Endodermal cell (in vitro differentiated cells): ENCODE measurements around the gene HNRNPUL1. TPM values are rescaled to one million over a fixed set of nuclear protein-coding genes. Genes with fewer than 3 reads are reported as not detected.

Source experiments
- DNase-seq: peaks from one replicate; pipeline ENCODE4 v3.0.0-alpha.2; 2017
- H3K27ac ChIP-seq: 2 replicates; pipeline ENCODE4 v1.5.1; 2013; ENCODE audit warnings: mild to moderate bottlenecking, low read depth, low read length, moderate library complexity
- H3K27me3 ChIP-seq: 2 replicates; pipeline ENCODE4 v1.6.1; 2013; ENCODE audit warnings: mild to moderate bottlenecking, low read length, moderate library complexity; ENCODE audit not compliant: insufficient read depth, control insufficient read depth, poor library complexity, severe bottlenecking
- H3K36me3 ChIP-seq: 2 replicates; pipeline ENCODE4 v1.7.0; 2013; ENCODE audit warnings: mild to moderate bottlenecking, low read length, moderate library complexity; ENCODE audit not compliant: control insufficient read depth, insufficient read depth
- H3K4me1 ChIP-seq: one replicate; pipeline ENCODE4 v1.7.0; 2013; ENCODE audit warnings: low read length; ENCODE audit not compliant: control insufficient read depth, insufficient read depth
- H3K4me3 ChIP-seq: 2 replicates; pipeline ENCODE4 v1.5.1; 2013; ENCODE audit warnings: mild to moderate bottlenecking, low read length, moderate library complexity
- H3K9ac ChIP-seq: 2 replicates; pipeline ENCODE4 v1.6.1; 2013; ENCODE audit warnings: mild to moderate bottlenecking, low read length, moderate library complexity; ENCODE audit not compliant: poor library complexity, severe bottlenecking; ENCODE audit errors: extremely low read depth
- H3K9me3 ChIP-seq: 2 replicates; pipeline ENCODE4 v1.6.1; 2013; ENCODE audit warnings: mild to moderate bottlenecking, low read length, moderate library complexity; ENCODE audit not compliant: control insufficient read depth
- H3K27ac Mint-ChIP-seq: 2 replicates; pipeline ENCODE4 v1.8.0; 2020; ENCODE audit warnings: mixed read lengths
- H3K27me3 Mint-ChIP-seq: 2 replicates; pipeline ENCODE4 v1.8.0; 2021; ENCODE audit warnings: mild to moderate bottlenecking, mixed read lengths; ENCODE audit not compliant: insufficient read depth
- H3K36me3 Mint-ChIP-seq: 2 replicates; pipeline ENCODE4 v1.8.0; 2020; ENCODE audit warnings: low read depth, mixed read lengths
- H3K4me1 Mint-ChIP-seq: 2 replicates; pipeline ENCODE4 v1.8.0; 2020; ENCODE audit warnings: mixed read lengths
- H3K4me3 Mint-ChIP-seq: 2 replicates; pipeline ENCODE4 v1.8.0; 2020; ENCODE audit warnings: mild to moderate bottlenecking, moderate library complexity, mixed read lengths
- H3K9me3 Mint-ChIP-seq: 2 replicates; pipeline ENCODE4 v1.8.0; 2020; ENCODE audit warnings: mild to moderate bottlenecking, mixed read lengths
- WGBS, 2 experiments: methylation state at CpG; one replicate each; pipeline versions ENCODE4 v1.1.5 to v1.1.7; 2013; ENCODE audit warnings: missing lambda C conversion rate in 2 of 2, mixed read lengths in 1 of 2; ENCODE audit not compliant: insufficient coverage in 1 of 2, insufficient read length in 1 of 2; 5-methylcytosine and 5-hydroxymethylcytosine counted together
- total RNA-seq, 2 donors: library from RNA; stranded (reverse); fragmentation: NEBNext Ultra II Directional in 1 of 2; extraction: Animal tissue kit (Norgen Biotek cat#: 25700) in 1 of 2; gene quantifications; 2 replicates in 1 of 2; 3 replicates in 1 of 2; pipeline ENCODE4 v1.2.1, GENCODE V29; 2021
- TF ChIP-seq, protein P1 (sequence below): fragments of 200-600 bp; sonication (generic); conservative IDR thresholded peaks from 2 replicates; pipeline ENCODE4 v1.5.0; 2021; ENCODE audit warnings: antibody characterized with exemption, mild to moderate bottlenecking

Gene HNRNPUL1
- total RNA-seq, 2 donors from 2014 or later = 211 to 225 TPM

- Histone ChIP-seq H3K27me3 (no peaks in the 10 kb centered on the region), H3K9me3 (no peaks in the 10 kb centered on the region), H3K9ac (no peak overlapping the region), H3K27ac (no peak overlapping the region), H3K4me3 (peak overlapping the region; percentile 94), H3K36me3 (peaks cover under 1% of the 10 kb centered on the region), H3K4me1 (no peaks in the 10 kb centered on the region)
- TF ChIP-seq, protein P1, sequence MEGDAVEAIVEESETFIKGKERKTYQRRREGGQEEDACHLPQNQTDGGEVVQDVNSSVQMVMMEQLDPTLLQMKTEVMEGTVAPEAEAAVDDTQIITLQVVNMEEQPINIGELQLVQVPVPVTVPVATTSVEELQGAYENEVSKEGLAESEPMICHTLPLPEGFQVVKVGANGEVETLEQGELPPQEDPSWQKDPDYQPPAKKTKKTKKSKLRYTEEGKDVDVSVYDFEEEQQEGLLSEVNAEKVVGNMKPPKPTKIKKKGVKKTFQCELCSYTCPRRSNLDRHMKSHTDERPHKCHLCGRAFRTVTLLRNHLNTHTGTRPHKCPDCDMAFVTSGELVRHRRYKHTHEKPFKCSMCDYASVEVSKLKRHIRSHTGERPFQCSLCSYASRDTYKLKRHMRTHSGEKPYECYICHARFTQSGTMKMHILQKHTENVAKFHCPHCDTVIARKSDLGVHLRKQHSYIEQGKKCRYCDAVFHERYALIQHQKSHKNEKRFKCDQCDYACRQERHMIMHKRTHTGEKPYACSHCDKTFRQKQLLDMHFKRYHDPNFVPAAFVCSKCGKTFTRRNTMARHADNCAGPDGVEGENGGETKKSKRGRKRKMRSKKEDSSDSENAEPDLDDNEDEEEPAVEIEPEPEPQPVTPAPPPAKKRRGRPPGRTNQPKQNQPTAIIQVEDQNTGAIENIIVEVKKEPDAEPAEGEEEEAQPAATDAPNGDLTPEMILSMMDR = no peak
- H3K27ac Mint-ChIP-seq = no peak overlapping the region
- H3K4me3 Mint-ChIP-seq = peak overlapping the region; percentile 96
- WGBS, 2 experiments = 84 to 94% methylated on average over 5 to 10 of the region's 10 CpGs
- H3K27me3 Mint-ChIP-seq = peaks cover 2% of the 10 kb centered on the region
- no peak for DNase-seq
- H3K9me3 Mint-ChIP-seq = no peaks in the 10 kb centered on the region
- H3K36me3 Mint-ChIP-seq = peaks cover 12% of the 10 kb centered on the region
- peaks cover 19% of the 10 kb centered on the region for H3K4me1 Mint-ChIP-seq
Observed at GRCh38 chr19:41261474-41262190, 2.5 kb upstream of the HNRNPUL1 start.

GRCh38 chr19:41263042-41263849 is 926 bp upstream of the HNRNPUL1 start:
- DNase-seq = peak; percentile 80
- peak overlapping the region; percentile 94 for H3K27ac ChIP-seq
- H3K27me3 ChIP-seq = no peaks in the 10 kb centered on the region
- 0 to 1% methylated on average over 31 to 46 of the region's 46 CpGs for WGBS, 2 experiments
- peak overlapping the region; percentile 96 for H3K4me3 Mint-ChIP-seq
- TF ChIP-seq, protein P1 = no peak
- H3K9ac ChIP-seq = peak overlapping the region; percentile 96
- H3K9me3 ChIP-seq = no peaks in the 10 kb centered on the region
- H3K36me3 Mint-ChIP-seq = peaks cover 22% of the 10 kb centered on the region
- peaks cover 16% of the 10 kb centered on the region for H3K36me3 ChIP-seq
- H3K9me3 Mint-ChIP-seq = no peaks in the 10 kb centered on the region
- peaks cover 2% of the 10 kb centered on the region for H3K27me3 Mint-ChIP-seq
- peak overlapping the region; percentile 94 for H3K4me3 ChIP-seq
- peak overlapping the region; percentile 99 for H3K27ac Mint-ChIP-seq
- H3K4me1 ChIP-seq = peaks cover 6% of the 10 kb centered on the region
- H3K4me1 Mint-ChIP-seq = peaks cover 27% of the 10 kb centered on the region

DNA sequence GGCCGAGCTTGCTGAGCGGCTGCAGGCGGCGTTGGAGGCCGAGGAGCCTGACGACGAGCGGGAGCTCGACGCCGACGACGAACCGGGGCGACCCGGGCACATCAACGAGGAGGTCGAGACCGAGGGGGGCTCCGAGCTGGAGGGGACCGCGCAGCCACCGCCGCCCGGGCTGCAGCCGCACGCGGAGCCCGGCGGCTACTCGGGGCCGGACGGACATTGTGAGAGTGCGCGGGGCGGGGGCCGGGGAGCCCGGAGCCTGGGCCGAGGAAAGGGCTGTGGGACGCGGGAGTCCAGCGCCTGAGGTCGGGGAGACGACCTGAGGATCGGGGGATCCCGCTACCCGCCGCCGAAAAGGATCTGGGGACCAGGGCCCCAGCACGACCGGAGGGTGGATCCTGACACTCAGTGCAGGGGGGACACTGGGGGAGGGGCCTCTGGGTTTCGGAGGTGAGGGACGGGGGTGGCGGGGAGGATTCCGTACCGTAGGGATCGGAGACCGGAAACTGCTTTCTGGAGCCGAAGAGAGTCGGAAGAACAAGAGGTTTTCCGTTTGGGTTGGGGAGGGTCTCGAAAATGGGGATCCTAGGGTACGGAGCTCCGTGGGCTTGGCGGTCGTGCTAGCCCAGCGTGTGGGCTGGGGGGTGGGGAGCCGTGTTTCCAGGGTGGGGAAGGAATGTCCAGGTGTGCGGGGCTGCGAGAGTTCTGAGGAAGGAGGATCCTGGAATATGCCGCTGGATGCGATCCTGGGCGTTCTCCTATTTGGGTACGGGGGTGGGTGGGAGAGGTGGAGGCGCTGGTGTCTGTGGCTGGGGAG is 616 bp downstream of the HNRNPUL1 start:
- Histone ChIP-seq H3K36me3 (peaks cover 32% of the 10 kb centered on the region), H3K27me3 (no peaks in the 10 kb centered on the region), H3K4me1 (peaks cover 6% of the 10 kb centered on the region), H3K4me3 (peak overlapping the region; percentile 91), H3K9ac (peak overlapping the region; percentile 98), H3K9me3 (no peaks in the 10 kb centered on the region), H3K27ac (peak overlapping the region; percentile 96)
- peaks cover 2% of the 10 kb centered on the region for H3K27me3 Mint-ChIP-seq
- 0 to 2% methylated on average over 30 to 75 of the region's 75 CpGs for WGBS, 2 experiments
- H3K36me3 Mint-ChIP-seq = peaks cover 28% of the 10 kb centered on the region
- TF ChIP-seq, protein P1 = no peak
- no peaks in the 10 kb centered on the region for H3K9me3 Mint-ChIP-seq
- DNase-seq = peak; percentile 78
- H3K27ac Mint-ChIP-seq = peak overlapping the region; percentile 99
- H3K4me3 Mint-ChIP-seq = peak overlapping the region; percentile 96
- peaks cover 25% of the 10 kb centered on the region for H3K4me1 Mint-ChIP-seq
